ENCODE measurements around the gene SELENOH.

SELENOH gene

DNA sequence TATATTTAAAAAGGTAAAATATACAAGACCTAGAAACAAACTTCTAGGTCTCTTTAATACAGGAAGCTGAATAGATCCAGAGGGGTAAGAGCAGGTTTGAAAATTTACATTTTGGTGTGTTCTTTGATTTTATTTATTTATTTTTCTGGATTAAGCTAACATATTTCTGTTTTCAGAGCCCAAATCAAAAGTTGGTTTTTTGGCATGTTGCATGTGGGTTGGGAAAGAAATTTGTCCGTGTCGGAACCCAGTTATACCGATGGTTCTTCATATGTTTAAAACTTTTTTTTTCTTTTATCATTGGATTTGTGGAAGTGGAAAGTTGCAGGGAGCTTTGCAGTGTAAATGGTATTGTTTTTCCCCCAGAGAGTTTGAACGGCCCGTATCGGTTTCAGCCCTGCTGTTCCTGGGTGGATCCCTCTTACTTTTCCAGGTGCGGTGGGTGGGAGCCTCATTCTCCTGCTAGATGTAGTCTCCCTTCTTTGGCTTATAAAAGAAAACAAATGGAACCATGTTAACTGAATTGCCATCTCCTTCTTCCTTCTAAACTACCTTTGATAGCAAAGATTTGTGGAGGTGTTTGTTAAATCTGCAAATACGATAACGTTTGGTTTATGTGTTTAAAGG, 21.1 kb downstream of the SELENOH start:
- H3K4me3 Mint-ChIP-seq = peak overlapping the region; percentile 38
- H3K36me3 Mint-ChIP-seq (ENCODE audit: low read depth) = peaks cover 1% of the 10 kb centered on the region
- no peak overlapping the region for H3K27ac Mint-ChIP-seq
- H3K27me3 Mint-ChIP-seq (ENCODE audit: low read depth) = no peaks in the 10 kb centered on the region
- no peak for DNase-seq (ENCODE audit: low spot score)
- no peaks in the 10 kb centered on the region for H3K9me3 Mint-ChIP-seq
- peaks cover 12% of the 10 kb centered on the region for H3K4me1 Mint-ChIP-seq (ENCODE audit: low read depth)

DNA sequence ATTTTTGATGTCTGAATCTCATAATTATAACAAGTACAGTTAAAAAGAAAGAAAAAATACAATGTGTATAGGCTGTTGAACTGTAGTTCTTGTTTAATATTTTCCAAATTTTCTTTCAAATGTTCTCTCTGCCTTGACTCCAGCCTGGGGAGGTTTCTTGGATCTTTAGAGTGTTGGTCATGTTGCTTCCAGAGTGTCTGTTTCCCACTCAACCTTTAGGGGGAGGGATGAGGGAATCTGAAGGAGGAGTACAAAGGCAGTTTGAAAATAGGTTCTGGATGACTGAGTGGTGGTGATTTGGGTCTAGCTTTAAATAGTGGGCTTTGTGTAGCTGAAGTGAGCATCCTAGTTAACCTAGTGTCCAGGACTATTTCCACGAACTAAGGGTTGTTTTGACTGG, 22.3 kb downstream of the SELENOH start:
- no peaks in the 10 kb centered on the region for H3K9me3 Mint-ChIP-seq
- no peak overlapping the region for H3K4me3 Mint-ChIP-seq
- no peak overlapping the region for H3K27ac Mint-ChIP-seq
- peaks cover 8% of the 10 kb centered on the region for H3K4me1 Mint-ChIP-seq (ENCODE audit: low read depth)
- H3K27me3 Mint-ChIP-seq (ENCODE audit: low read depth) = no peaks in the 10 kb centered on the region
- DNase-seq (ENCODE audit: low spot score) = no peak
- H3K36me3 Mint-ChIP-seq (ENCODE audit: low read depth) = peaks cover 1% of the 10 kb centered on the region

DNA sequence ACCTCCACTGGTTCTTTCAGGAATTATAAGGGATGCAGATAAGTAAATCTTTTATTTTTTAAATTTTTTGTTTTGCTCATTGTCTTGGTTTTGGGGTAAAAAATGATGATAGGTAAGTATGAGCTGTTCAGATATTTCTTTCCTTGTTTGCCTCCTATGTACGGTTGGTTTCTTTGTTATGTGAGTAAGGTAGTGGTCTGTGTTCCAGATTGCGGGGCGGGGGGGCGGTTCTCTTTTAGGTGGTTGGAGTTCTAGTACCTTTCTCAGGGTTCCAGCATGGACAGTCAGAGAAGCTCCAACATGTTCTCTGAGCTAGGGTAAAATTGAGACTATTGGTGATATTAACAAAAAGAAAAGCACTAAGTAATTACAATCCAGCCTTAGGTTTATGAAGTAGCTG, 22.7 kb downstream of the SELENOH start:
- peaks cover 1% of the 10 kb centered on the region for H3K36me3 Mint-ChIP-seq (ENCODE audit: low read depth)
- no peak overlapping the region for H3K4me3 Mint-ChIP-seq
- H3K27ac Mint-ChIP-seq = no peak overlapping the region
- no peaks in the 10 kb centered on the region for H3K9me3 Mint-ChIP-seq
- H3K27me3 Mint-ChIP-seq (ENCODE audit: low read depth) = no peaks in the 10 kb centered on the region
- DNase-seq (ENCODE audit: low spot score) = no peak
- H3K4me1 Mint-ChIP-seq (ENCODE audit: low read depth) = peaks cover 8% of the 10 kb centered on the region

DNA sequence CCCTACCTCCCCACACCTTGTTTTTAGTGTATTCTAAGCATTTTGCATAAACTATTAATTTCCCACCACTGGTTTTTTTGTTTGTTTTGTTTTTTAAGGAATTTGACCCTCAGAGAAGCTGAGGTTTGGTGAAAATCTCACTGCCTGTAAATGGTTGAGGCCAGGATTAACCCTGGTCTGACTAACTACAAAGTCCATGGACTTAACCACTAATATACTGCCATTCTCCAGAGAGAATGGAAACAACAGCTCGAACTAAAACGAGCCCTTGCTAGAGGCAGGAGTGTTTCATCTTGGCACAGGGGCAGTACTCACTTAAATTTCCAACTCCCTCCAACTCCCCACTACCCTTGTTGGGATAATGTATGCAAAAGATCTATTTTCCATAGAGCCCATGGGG, 23.3 kb downstream of the SELENOH start:
- no peak overlapping the region for H3K4me3 Mint-ChIP-seq
- no peaks in the 10 kb centered on the region for H3K27me3 Mint-ChIP-seq (ENCODE audit: low read depth)

DNA sequence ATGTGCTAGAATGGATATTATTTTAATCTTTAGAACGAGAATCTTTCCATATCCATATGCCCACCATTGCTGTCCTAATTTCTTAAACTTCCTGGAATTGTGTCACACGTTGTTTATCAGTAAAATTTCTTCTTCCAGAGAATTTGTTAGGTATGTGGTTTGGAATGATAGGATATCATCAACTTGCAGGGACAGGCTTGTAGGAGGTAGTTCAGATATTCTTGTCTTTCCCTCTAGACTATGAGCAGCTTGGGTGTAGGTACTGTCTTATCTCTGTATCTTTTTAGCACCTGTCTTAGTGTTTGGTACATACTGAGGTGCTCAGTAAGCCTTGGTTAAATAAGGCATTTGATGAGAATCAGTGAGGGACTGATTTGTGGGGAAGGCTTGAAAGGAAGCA, 23.7 kb downstream of the SELENOH start:
- Mint-ChIP-seq H3K27ac (no peak overlapping the region), H3K4me1 (ENCODE audit: low read depth) (peaks cover 8% of the 10 kb centered on the region), H3K4me3 (no peak overlapping the region), H3K27me3 (ENCODE audit: low read depth) (no peaks in the 10 kb centered on the region), H3K9me3 (no peaks in the 10 kb centered on the region), H3K36me3 (ENCODE audit: low read depth) (peaks cover 1% of the 10 kb centered on the region)
- no peak for DNase-seq (ENCODE audit: low spot score)

More for the DNA sequence above, 23.3 kb downstream of the SELENOH start:
- Mint-ChIP-seq H3K9me3 (no peaks in the 10 kb centered on the region), H3K27ac (no peak overlapping the region), H3K36me3 (ENCODE audit: low read depth) (peaks cover 1% of the 10 kb centered on the region), H3K4me1 (ENCODE audit: low read depth) (peaks cover 8% of the 10 kb centered on the region)
- DNase-seq (ENCODE audit: low spot score) = no peak

DNA sequence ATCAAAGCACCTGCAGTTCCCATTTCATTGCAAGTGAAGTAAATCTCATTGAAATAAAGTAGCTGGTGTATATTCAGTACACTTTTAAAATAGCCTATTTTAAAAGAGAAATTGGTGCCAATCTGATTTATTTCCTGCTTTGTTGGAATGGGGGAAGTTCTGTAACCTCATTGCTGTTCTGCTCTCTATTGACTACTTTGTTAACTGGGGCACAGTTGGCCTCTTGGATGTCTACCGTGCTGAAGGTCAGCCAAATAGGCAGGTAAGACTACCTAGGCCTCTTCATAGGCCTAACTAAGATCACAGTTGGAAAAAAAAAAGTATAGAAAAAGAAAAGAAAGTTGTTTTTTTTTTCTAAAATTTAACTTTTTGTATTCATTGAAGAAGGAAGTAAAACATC, 29.5 kb downstream of the SELENOH start:
- Mint-ChIP-seq H3K9me3 (no peaks in the 10 kb centered on the region), H3K27me3 (ENCODE audit: low read depth) (no peaks in the 10 kb centered on the region), H3K4me3 (no peak overlapping the region), H3K4me1 (ENCODE audit: low read depth) (peaks cover 12% of the 10 kb centered on the region), H3K27ac (no peak overlapping the region), H3K36me3 (ENCODE audit: low read depth) (no peaks in the 10 kb centered on the region)
- DNase-seq (ENCODE audit: low spot score) = no peak

DNA sequence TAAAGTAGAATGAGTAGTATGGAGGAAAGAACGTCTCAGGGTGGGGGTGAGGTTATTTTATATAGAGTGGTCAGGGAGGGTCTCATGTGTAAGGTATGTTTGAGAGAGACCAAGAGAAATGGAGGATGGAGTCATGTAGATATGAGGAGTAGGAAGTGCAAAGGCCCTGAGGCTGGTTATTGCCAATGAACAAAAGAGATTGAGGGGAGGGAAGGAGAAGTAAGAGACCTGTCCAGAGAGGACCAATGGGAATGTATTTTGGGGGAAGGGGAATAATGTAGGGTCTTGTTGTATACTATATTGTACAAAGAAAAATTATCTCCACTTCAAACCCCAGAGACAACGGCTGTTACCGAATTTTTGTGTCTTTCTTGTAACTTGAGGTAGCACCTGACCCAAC, 30.1 kb downstream of the SELENOH start:
- Mint-ChIP-seq H3K4me3 (no peak overlapping the region), H3K4me1 (ENCODE audit: low read depth) (peaks cover 13% of the 10 kb centered on the region), H3K9me3 (no peaks in the 10 kb centered on the region), H3K36me3 (ENCODE audit: low read depth) (no peaks in the 10 kb centered on the region), H3K27me3 (ENCODE audit: low read depth) (no peaks in the 10 kb centered on the region), H3K27ac (no peak overlapping the region)
- no peak for DNase-seq (ENCODE audit: low spot score)

DNA sequence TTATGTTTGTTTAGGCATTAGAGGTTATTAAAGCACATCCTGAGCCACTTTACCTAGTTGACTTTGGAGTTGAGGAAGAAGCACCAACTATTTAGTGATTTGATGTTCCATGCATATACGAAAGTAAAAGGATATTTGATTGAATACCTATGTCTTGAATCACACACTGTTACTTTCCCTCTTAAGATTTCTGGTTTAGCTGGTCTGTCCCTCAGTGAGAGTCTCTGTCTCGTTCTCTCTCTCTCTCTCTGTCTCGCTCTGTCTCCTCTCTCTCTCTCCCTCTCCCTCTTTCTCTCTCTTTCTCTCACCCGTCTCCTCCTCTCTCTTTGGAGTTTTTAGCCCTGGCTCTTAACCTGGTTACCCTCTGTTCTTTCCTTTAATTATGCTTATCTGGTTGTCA, 31.3 kb downstream of the SELENOH start:
- Mint-ChIP-seq H3K9me3 (no peaks in the 10 kb centered on the region), H3K4me1 (ENCODE audit: low read depth) (peaks cover 13% of the 10 kb centered on the region), H3K27me3 (ENCODE audit: low read depth) (no peaks in the 10 kb centered on the region), H3K36me3 (ENCODE audit: low read depth) (no peaks in the 10 kb centered on the region), H3K27ac (no peak overlapping the region), H3K4me3 (no peak overlapping the region)
- no peak for DNase-seq (ENCODE audit: low spot score)

DNA sequence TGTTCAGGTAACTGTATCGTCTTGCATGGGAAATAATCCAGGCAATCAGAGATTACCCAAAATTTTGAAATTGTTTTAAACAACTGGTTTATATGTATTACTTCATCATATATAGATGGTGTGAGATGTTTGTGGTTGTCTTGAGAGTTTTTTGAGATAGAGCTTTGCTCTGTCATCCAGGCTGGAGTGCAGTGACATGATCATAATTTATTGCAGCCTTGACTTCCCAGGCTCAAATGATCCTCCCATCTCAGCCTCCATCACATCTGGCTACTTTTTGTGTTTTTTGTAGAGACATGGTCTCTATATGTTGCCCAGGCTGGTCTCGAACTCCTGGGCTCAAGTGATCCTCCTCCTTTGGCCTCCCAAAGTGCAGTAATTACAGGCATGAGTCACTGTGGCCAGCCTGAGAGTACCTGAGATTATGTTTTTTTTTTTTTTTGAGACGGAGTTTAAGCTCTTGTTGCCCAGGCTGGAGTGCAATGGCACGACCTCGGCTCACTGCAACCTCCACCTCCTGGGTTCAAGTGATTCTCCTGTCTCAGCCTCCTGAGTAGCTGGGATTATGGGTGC, 31.8 kb downstream of the SELENOH start:
- Mint-ChIP-seq H3K4me3 (no peak overlapping the region), H3K27ac (no peak overlapping the region), H3K27me3 (ENCODE audit: low read depth) (no peaks in the 10 kb centered on the region)

DNA sequence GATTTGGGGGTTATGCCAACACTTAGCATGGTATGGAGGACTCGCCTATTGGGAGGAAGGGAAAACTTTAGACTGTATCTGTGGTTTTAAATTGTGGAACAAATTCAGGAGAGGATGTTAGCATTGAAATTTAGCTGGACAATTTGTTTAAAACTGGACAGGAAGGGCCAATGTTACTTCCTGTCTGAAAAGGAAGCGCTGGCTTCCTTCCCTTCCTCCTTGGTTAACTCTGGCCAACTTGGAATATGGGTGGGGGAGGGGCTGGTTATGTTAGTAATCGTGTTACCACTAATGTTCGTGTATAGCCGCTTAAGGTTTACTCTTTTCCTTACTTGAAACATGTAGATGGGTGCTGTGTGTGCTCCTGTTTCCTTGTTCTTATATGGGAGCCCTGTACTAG, 34.2 kb downstream of the SELENOH start:
- Mint-ChIP-seq H3K27ac (no peak overlapping the region), H3K36me3 (ENCODE audit: low read depth) (no peaks in the 10 kb centered on the region), H3K27me3 (ENCODE audit: low read depth) (peaks cover 2% of the 10 kb centered on the region), H3K4me3 (no peak overlapping the region), H3K9me3 (no peaks in the 10 kb centered on the region), H3K4me1 (ENCODE audit: low read depth) (peaks cover 19% of the 10 kb centered on the region)
- DNase-seq (ENCODE audit: low spot score) = no peak

More for the DNA sequence above, 31.8 kb downstream of the SELENOH start:
- DNase-seq (ENCODE audit: low spot score) = no peak
- no peaks in the 10 kb centered on the region for H3K36me3 Mint-ChIP-seq (ENCODE audit: low read depth)
- no peaks in the 10 kb centered on the region for H3K9me3 Mint-ChIP-seq
- H3K4me1 Mint-ChIP-seq (ENCODE audit: low read depth) = peaks cover 13% of the 10 kb centered on the region

DNA sequence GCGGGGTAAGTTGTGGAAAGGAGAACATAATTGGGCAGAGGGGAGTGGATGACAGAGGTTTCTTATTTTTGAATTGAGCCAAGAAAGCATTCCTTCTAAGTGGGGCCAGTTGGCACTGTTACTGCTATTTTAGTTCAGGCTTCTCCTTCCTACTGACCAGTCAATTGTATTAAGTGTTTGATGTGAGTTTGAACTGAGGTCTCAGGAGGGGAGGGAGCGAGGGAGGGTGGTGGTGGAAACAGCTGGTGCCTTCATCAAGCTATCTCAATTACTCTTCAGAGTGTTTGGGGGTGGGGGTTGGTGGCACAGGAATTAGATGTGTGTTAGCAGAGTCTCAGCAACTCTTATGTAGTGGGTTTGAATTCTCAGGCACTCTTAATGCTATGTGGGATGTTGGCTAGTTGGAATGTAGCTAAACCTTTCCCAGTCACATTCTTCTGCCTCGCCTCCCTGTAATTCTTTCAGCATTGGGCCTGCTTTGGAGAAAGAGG, 34.8 kb downstream of the SELENOH start:
- Mint-ChIP-seq H3K36me3 (ENCODE audit: low read depth) (no peaks in the 10 kb centered on the region), H3K4me3 (no peak overlapping the region), H3K27ac (no peak overlapping the region), H3K9me3 (no peaks in the 10 kb centered on the region), H3K4me1 (ENCODE audit: low read depth) (peaks cover 19% of the 10 kb centered on the region), H3K27me3 (ENCODE audit: low read depth) (peaks cover 2% of the 10 kb centered on the region)
- no peak for DNase-seq (ENCODE audit: low spot score)

DNA sequence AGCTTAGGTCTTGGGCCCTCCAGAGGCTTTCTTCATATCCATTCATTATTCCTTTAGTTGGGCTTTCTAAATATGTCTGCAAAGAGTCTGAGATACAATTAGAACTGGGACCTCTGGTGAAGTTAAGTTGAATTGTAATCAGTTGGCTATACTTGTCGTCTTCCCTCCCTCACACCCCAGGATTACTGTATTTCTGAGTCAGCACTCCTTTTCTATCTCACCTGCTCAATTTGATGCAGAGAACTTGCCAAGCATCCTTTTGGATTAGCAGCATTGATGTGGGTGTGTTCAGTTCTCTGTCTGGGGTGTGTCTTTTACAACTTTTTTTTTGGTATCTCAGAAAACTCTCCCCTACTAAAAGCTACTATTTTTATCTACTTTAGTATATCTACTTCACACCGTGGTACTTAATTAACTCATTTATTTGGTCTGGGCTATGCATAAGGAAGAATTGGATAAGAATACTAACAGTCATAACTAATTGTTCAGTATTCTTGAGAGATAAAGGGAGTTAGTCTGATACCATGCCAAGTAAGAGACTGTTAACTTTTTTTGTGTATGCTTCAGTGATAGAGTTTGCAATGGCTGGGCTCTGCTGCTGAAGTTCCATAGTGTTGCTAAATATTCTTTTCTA, 35.4 kb downstream of the SELENOH start:
- Mint-ChIP-seq H3K9me3 (no peaks in the 10 kb centered on the region), H3K4me1 (ENCODE audit: low read depth) (peaks cover 25% of the 10 kb centered on the region), H3K36me3 (ENCODE audit: low read depth) (no peaks in the 10 kb centered on the region), H3K27me3 (ENCODE audit: low read depth) (peaks cover 2% of the 10 kb centered on the region), H3K4me3 (no peak overlapping the region), H3K27ac (no peak overlapping the region)
- DNase-seq (ENCODE audit: low spot score) = no peak

DNA sequence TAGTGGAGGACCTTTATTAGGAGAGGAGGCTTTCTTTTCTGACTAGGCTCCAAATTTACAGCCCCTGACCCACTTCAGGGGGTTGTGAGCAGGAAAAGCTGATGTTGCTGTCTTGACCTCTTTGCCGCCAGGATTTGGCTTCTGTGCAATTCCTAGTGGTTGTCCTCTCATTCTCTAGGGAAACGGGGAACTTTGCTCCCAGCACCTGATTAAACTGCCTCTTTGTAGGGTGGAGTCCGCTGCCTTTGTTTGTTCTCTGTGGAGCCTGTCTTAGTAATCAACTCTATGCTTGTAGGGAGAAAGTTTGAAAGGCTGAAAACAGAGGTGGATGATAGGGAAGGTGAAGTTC, 36.7 kb downstream of the SELENOH start:
- no peak for DNase-seq (ENCODE audit: low spot score)
- Mint-ChIP-seq H3K9me3 (no peaks in the 10 kb centered on the region), H3K36me3 (ENCODE audit: low read depth) (no peaks in the 10 kb centered on the region), H3K4me1 (ENCODE audit: low read depth) (peaks cover 23% of the 10 kb centered on the region), H3K27me3 (ENCODE audit: low read depth) (peaks cover 2% of the 10 kb centered on the region), H3K4me3 (no peak overlapping the region), H3K27ac (no peak overlapping the region)

DNA sequence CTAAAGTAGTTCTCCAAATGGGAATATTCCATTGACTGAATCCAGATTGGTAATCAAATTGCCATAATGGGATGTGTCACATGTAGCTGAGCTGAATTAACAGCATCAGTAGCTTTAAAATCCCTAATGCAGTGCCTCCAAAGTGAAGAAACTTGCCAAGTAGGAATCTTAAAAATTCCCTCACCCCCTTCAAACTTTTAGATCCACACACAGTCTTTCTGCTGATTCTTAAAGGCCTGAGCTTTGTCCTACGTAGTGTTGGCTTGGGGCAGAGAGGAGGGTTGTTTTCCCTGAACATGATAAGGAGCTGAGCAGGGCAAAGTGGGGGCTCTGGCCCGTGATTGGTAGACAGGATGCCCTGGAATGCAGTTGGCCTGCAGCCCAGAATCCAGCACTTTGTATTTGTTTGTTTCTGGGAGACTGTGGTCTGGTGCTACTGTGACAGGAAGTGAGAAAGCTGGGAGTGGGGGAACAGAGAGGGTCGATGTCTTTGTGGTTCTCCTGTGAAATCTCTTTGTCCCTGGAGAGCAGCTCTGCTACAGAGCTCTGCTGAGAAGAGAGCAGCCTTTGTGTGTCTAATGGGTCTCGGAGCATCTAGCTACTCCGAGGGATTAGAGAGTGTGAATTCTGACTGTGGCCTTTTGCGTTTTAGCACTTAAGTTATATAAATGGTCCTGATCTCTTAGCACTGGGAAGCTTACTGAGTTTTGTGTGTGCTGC, 37.2 kb downstream of the SELENOH start:
- Mint-ChIP-seq H3K4me3 (no peak overlapping the region), H3K36me3 (ENCODE audit: low read depth) (no peaks in the 10 kb centered on the region), H3K9me3 (no peaks in the 10 kb centered on the region)

More for the DNA sequence above, 37.2 kb downstream of the SELENOH start:
- DNase-seq (ENCODE audit: low spot score) = no peak
- peaks cover 2% of the 10 kb centered on the region for H3K27me3 Mint-ChIP-seq (ENCODE audit: low read depth)
- peaks cover 23% of the 10 kb centered on the region for H3K4me1 Mint-ChIP-seq (ENCODE audit: low read depth)
- H3K27ac Mint-ChIP-seq = no peak overlapping the region
